Right lobe of liver (tissue), 6 donors: ENCODE results near the gene C17orf100. TPM values are rescaled to one million over a fixed set of nuclear protein-coding genes. Genes with fewer than 3 reads are reported as not detected.
A peak's percentile ranks its signal among the peaks of the same experiment; 100 is the strongest.

Experiments used
- ATAC-seq, 4 donors: fragments of 200-7000 bp; cut with Tn5 transposase; one replicate each; pipeline ENCODE4 v1.9.1; 2020; ENCODE audit warnings: mild to moderate bottlenecking in 4 of 4, moderate library complexity in 4 of 4
- DNase-seq, 3 donors: peaks; one replicate each; pipeline ENCODE4 v3.0.0-alpha.2; 2020
- H3K27ac ChIP-seq, 3 donors: fragments of 200-600 bp; one replicate each; pipeline ENCODE4 v1.8.0; 2022
- H3K27me3 ChIP-seq, 2 donors: fragments of 200-600 bp; one replicate each; pipeline ENCODE4 v1.8.0; 2022
- H3K36me3 ChIP-seq, 4 donors: fragments of 200-600 bp; sonication (generic) in 1 of 4; one replicate each; pipeline versions ENCODE4 v1.5.1 to v1.8.0; 2017 to 2022; ENCODE audit warnings: control low read depth in 1 of 4
- H3K4me1 ChIP-seq, 4 donors: fragments of 200-600 bp; sonication (generic) in 1 of 4; one replicate each; pipeline versions ENCODE4 v1.5.1 to v1.8.0; 2017 to 2022; ENCODE audit warnings: control low read depth in 1 of 4
- H3K4me3 ChIP-seq, 3 donors: fragments of 200-600 bp; one replicate each; pipeline ENCODE4 v1.8.0; 2022
- H3K9me3 ChIP-seq, 4 donors: fragments of 200-600 bp; sonication (generic) in 1 of 4; one replicate each; pipeline versions ENCODE4 v1.5.1 to v1.8.0; 2017 to 2022; ENCODE audit warnings: control low read depth in 1 of 4
- POLR2A ChIP-seq: fragments of 450-650 bp; IDR thresholded peaks from one replicate; pipeline ENCODE4 v1.6.1; 2017; ENCODE audit warnings: antibody characterized with exemption, mild to moderate bottlenecking
- WGBS: methylation state at CpG from one replicate; pipeline ENCODE4 v1.1.6; 2018; ENCODE audit warnings: low coverage, low lambda C conversion rate; ENCODE audit not compliant: insufficient coverage; ENCODE audit errors: missing lambda C conversion rate; 5-methylcytosine and 5-hydroxymethylcytosine counted together
- intact Hi-C, 2 donors: fragments of 100-400 bp; cut with DNase I; formaldehyde crosslinking; loops; one replicate each; pipeline versions ENCODE4 v1.11.2 to v1.14.1; 2022
- total RNA-seq, 6 experiments: library from RNA; depleted of rRNA in 2 of 6; stranded (reverse); fragments of >200 nt in 2 of 6; fragmentation: NEBNext Ultra II Directional in 3 of 6; extraction: Animal tissue kit (Norgen Biotek cat#: 25700) in 3 of 6; gene quantifications; one replicate each; pipeline versions ENCODE4 v1.1.0 to v1.2.4, GENCODE V29; 2016 to 2023
- TF ChIP-seq, protein P1 (sequence below), 4 donors: fragments of 200-600 bp in 3 of 4; fragments of 450-650 bp in 1 of 4; IDR thresholded peaks; one replicate each; pipeline versions ENCODE4 v1.5.1 to v1.8.0; 2016 to 2022; ENCODE audit warnings: antibody characterized with exemption in 4 of 4, mild to moderate bottlenecking in 2 of 4
- donor health status: DM: no; HTN: yes; CAD: no.
- donor health status: DM: no; HTN: no; CAD: no.
- donor health status: DM: no; HTN: no; CAD: no.
- donor health status: DM: no; HTN: yes; CAD: no.
- donor health status: DM: no; HTN: yes; CAD: no.

The C17orf100 gene
- total RNA-seq, 6 experiments from 2014 or later, result 1.2 to 4.0 (median 1.9) TPM

DNA sequence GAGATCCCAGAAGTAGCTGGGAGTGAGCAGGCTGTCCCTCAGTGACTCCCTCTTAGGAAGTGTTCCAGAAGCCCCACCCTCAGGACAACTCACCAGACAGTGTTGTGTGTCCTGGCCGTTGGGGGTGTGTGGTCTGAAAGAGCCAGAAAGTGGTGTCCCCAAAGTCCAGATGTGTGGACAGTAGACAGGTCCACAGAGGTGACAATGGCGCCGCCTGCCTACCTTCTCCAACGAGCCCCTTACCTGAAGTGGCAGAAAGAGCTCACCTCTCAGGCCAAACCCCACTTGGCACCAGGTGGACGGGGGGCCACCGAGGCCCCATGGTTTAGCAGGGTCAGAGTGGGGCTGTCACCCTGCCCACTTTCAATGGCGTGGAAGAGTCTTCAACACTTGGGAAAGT is 19.9 kb downstream of the C17orf100 start:
- no peaks in the 10 kb centered on the region for H3K27me3 ChIP-seq
- peaks cover 0 to 8% (median 0%) of the 10 kb centered on the region in 4 donors for H3K4me1 ChIP-seq
- intact Hi-C loops, result no loop called here
- TF ChIP-seq, protein P1, sequence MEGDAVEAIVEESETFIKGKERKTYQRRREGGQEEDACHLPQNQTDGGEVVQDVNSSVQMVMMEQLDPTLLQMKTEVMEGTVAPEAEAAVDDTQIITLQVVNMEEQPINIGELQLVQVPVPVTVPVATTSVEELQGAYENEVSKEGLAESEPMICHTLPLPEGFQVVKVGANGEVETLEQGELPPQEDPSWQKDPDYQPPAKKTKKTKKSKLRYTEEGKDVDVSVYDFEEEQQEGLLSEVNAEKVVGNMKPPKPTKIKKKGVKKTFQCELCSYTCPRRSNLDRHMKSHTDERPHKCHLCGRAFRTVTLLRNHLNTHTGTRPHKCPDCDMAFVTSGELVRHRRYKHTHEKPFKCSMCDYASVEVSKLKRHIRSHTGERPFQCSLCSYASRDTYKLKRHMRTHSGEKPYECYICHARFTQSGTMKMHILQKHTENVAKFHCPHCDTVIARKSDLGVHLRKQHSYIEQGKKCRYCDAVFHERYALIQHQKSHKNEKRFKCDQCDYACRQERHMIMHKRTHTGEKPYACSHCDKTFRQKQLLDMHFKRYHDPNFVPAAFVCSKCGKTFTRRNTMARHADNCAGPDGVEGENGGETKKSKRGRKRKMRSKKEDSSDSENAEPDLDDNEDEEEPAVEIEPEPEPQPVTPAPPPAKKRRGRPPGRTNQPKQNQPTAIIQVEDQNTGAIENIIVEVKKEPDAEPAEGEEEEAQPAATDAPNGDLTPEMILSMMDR (IDR thresholded peaks at IDR 0.05), result no peak
- no peak for TF ChIP-seq POLR2A
- no peaks in the 10 kb centered on the region for H3K36me3 ChIP-seq
- no peak overlapping the region for H3K4me3 ChIP-seq
- ATAC-seq, result peak in 1 of 4 donors; percentile 7
- no peak overlapping the region for H3K27ac ChIP-seq
- DNase-seq, result no peak
- H3K9me3 ChIP-seq, result no peaks in the 10 kb centered on the region
- 50% methylated on average over 1 of the region's 7 CpGs for WGBS

DNA sequence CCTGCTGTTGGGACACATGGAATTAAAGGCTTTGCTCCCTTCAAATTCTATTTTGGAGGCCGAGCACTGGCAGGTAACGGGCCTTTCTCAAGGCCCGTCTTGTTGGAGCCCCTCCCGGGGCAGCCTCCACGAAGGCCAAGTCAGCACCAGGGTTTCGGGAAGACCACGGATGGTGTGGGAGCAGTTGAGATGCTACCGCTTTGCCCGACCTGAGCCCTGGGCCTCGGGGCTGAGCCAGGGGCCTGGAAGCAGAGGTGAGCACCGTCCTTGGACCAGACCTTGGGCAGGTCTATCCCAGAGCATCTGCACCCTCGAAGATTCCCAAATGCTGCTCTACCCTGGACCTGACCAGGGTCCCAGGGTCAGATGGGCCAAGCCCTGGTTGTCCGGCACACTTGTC is 23.0 kb downstream of the C17orf100 start:
- intact Hi-C loops, result no loop called here
- 95% methylated on average over 2 of the region's 13 CpGs for WGBS

DNA sequence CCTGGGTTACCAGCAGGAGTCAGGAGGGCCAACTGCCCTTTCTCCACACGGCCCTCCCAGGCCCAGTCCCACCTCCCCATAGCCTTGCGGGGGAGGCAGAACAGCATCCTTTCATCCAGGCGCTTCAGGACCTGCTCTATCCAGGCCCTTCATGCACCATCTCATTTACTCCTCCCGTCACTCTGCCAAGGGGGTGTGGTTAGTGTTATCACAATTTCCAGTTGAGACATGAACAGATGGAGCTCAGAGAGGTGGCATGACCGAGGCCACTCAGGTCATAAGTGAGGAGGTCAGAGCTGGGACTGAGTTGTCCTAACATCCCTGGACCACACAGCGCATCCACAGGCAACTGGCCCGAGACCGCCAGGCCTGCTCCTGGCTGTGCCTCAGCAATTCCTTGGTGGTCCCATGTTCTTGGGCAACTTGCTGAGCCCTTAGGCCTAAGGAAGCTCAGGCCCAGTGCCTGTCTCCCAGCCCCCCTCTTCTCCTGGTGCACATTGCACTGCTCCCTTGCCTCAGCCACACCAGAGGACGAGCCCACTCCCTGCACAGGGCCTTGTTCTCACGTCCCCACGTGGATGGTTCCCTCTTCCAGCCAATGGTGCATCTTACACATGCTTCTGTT is 23.8 kb downstream of the C17orf100 start:
- Histone ChIP-seq H3K36me3 (no peaks in the 10 kb centered on the region), H3K4me1 (peaks cover 0 to 10% (median 3%) of the 10 kb centered on the region in 4 donors), H3K4me3 (no peak overlapping the region), H3K27me3 (no peaks in the 10 kb centered on the region), H3K9me3 (no peaks in the 10 kb centered on the region), H3K27ac (no peak overlapping the region)
- intact Hi-C loops, result no loop called here
- no peak for DNase-seq
- WGBS, result 100% methylated on average over 1 of the region's 11 CpGs
- TF ChIP-seq, protein P1 (IDR thresholded peaks at IDR 0.05), result no peak
- no peak for TF ChIP-seq POLR2A
- ATAC-seq, result peak in 1 of 4 donors; percentile 10

More for the DNA sequence above, 23.0 kb downstream of the C17orf100 start:
- H3K9me3 ChIP-seq, result no peaks in the 10 kb centered on the region
- no peak overlapping the region for H3K4me3 ChIP-seq
- DNase-seq, result no peak
- ATAC-seq, result no peak
- no peaks in the 10 kb centered on the region for H3K27me3 ChIP-seq
- H3K27ac ChIP-seq, result no peak overlapping the region
- peaks cover 0 to 10% (median 3%) of the 10 kb centered on the region in 4 donors for H3K4me1 ChIP-seq
- TF ChIP-seq, protein P1 (IDR thresholded peaks at IDR 0.05), result no peak
- TF ChIP-seq POLR2A, result no peak
- no peaks in the 10 kb centered on the region for H3K36me3 ChIP-seq

DNA sequence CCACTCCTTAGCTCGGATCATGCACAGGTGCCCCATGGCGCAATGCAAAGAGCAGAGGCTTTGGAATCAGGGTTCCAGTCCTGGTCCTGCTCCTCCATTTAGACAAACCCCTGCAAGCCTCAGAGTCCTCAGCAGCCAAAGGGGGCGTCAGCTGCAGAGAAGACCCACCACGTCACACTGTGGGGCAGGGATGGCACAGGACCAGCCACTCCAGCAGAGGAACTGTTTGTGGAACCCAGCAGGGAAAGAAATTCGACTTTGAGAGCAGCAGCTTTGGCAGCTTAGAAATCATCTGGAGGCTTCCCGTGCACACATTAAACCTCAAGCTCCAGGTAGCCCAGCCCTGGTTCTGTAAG is 25.2 kb downstream of the C17orf100 start:
- DNase-seq (no peak), ATAC-seq (peak in 1 of 4 donors; percentile 12)
- WGBS, result 20% methylated on average over 2 of the region's 6 CpGs
- Histone ChIP-seq H3K4me3 (no peak overlapping the region), H3K27me3 (no peaks in the 10 kb centered on the region), H3K36me3 (no peaks in the 10 kb centered on the region), H3K4me1 (peaks cover 0 to 16% (median 3%) of the 10 kb centered on the region in 4 donors), H3K9me3 (no peaks in the 10 kb centered on the region), H3K27ac (no peak overlapping the region)
- intact Hi-C loops, result no loop called here
- TF ChIP-seq, protein P1 (IDR thresholded peaks at IDR 0.05), result no peak
- TF ChIP-seq POLR2A, result no peak
